COLO668 (cell line): ENCODE measurements around the gene LIPE.
A peak's percentile ranks its signal among the peaks of the same experiment; 100 is the strongest.

Experiments
- DNase-seq: peaks from one replicate; lab custom pipeline; 2025; ENCODE audit not compliant: unreplicated experiment; lab: John Stamatoyannopoulos, UW

Gene LIPE

GRCh38 chr19:42360787-42361544 is 66.2 kb downstream of the LIPE start:
- no peak for DNase-seq

- DNase-seq, result no peak
These were observed 69.9 kb downstream of the LIPE start for GRCh38 chr19:42357290-42357689.

GRCh38 chr19:42356686-42357085 is 70.5 kb downstream of the LIPE start:
- no peak for DNase-seq

GRCh38 chr19:42355896-42356295 is 71.3 kb downstream of the LIPE start:
- no peak for DNase-seq

GRCh38 chr19:42353341-42354015 is 73.7 kb downstream of the LIPE start:
- no peak for DNase-seq

- peak; percentile 34 for DNase-seq
These were observed 74.6 kb downstream of the LIPE start for GRCh38 chr19:42352301-42353259.
